Subcutaneous adipose tissue (tissue), 4 donors: Measurements from ENCODE around the gene EHD2. TPM values are rescaled to one million over a fixed set of nuclear protein-coding genes. Genes with fewer than 3 reads are reported as not detected.

Experiments
- CTCF ChIP-seq: fragments of 450-650 bp; IDR thresholded peaks from one replicate; pipeline ENCODE4 v1.5.1; 2016; ENCODE audit warnings: low read depth, mild to moderate bottlenecking, control low read depth, antibody characterized with exemption, moderate library complexity
- total RNA-seq, 4 donors: library from RNA; depleted of rRNA; stranded (reverse); fragments of >200 nt; gene quantifications; one replicate each; pipeline ENCODE4 v1.1.0, GENCODE V29; 2016

EHD2 gene
- total RNA-seq, result 100 to 1,000 TPM in 3 of 4 donors, 10 to 100 TPM in 1; 77.5 to 340 (median 130) TPM

- no peak for TF ChIP-seq CTCF
These were observed at the start of gene EHD2 for GRCh38 chr19:47713046-47714021. TSS of gene EHD2 (plus strand) at chr19:47713422. CDS start at chr19:47716613, 3,191 bp downstream.

- no peak for TF ChIP-seq CTCF
These were observed 49.7 kb upstream of the EHD2 start for GRCh38 chr19:47663435-47663910.

GRCh38 chr19:47663911-47664771 lies 49.1 kb upstream of the EHD2 start:
- no peak for TF ChIP-seq CTCF

GRCh38 chr19:47670736-47671135 lies 42.5 kb upstream of the EHD2 start:
- no peak for TF ChIP-seq CTCF

GRCh38 chr19:47671499-47671898 lies 41.7 kb upstream of the EHD2 start:
- no peak for TF ChIP-seq CTCF

- no peak for TF ChIP-seq CTCF
These were observed 39.8 kb upstream of the EHD2 start for GRCh38 chr19:47673426-47673825.

GRCh38 chr19:47674548-47674947 lies 38.7 kb upstream of the EHD2 start:
- no peak for TF ChIP-seq CTCF
